NCI-H1092 (cell line): ENCODE measurements around the gene GJB2.
"Not testable (repeated sequence)": the region's sequence is repeated elsewhere in the genome, so short reads cannot be mapped to it uniquely, and the experiment has no call there.

ENCODE experiments used
- DNase-seq: peaks from one replicate; lab custom pipeline; 2025; lab: John Stamatoyannopoulos, UW

GJB2 gene

DNA sequence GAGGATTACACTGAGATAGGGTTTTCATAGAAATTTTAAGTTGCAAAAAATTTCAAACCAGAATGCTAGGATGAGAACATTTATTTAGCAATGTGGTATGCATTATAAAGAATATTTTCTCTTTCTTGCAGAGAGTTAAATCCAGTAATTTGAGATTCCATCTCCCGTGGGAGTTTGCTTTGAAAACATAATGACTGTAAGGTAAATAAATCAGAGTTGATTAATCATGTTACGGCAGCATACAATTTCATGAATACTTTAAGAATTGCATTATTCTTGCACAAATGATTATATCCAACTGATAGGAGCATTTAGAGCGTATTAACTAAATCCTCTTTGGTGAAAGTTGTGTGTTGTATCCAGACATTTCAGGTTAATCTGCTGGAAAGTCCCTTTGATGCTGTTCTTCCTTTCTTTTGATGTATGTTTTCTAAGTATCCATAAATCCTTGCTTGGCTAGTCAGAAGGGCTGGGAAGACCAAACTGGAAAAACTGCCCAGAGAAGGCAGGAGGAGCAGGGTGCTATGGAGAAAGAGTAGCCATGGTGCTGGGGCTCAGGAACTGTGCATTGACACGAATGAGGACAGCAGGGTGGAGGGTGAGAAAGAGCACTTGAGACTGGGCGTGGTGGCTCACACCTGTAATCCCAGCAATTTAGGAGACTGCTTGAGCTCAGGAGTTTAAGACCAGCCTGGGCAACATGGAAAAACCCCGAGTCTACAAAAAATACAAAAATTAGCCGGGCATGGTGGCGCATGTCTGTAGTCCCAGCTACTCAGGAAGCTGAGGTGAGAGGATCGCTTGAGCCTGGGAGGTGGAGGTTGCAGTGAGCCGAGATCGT, 27.1 kb downstream of the GJB2 start:
- DNase-seq: no peak

DNA sequence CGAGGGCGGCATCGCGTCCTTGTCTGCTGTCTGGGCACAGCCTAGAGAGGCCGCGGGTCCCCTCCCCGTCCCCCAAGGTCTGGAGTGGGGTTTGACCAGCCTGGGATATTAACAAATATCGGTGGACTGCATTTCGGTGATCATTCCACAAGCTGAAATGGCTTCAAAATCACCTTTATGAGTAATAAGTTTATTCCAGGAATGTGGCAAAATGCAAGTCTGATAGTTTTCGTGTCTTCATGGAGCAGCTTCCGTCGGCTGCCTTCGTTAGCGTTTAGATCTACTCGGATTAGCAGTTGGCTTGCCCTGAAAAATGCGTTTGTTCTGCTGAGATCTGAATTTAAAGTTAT, 30.8 kb downstream of the GJB2 start:
- no peak for DNase-seq

DNA sequence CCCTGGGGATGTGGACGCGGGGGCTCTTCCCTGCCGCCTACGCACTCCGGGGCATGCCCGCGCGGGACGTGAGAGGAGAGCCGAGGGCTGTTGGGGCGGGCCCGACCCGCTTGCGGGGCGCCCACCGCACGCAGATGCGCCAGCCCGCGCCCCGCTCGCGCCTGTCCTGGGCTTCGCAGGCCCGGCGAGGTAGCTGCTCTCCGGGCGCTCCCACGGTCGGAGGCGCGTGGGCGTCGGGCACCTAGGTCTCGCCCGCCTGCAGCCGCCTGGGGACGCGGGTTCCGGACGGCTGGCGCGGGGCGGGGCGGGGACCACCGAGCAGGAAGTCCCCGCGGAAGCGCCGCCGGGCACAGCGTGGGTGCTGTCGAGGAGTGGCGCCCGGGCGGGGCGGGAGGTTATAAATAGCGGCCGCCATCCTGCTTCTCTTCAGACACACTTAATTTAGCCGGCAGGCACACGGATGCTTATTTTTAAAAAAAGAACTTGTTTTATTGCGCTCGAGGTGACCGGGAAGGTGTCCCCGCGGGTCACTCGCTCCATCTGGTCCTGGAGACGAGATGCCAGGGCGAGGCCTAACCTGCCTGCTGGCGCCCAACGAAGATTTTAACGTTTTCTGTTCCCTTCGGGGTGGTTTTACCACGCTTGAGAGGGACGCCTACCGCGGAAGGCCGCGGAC, 31.3 kb downstream of the GJB2 start:
- no peak for DNase-seq

DNA sequence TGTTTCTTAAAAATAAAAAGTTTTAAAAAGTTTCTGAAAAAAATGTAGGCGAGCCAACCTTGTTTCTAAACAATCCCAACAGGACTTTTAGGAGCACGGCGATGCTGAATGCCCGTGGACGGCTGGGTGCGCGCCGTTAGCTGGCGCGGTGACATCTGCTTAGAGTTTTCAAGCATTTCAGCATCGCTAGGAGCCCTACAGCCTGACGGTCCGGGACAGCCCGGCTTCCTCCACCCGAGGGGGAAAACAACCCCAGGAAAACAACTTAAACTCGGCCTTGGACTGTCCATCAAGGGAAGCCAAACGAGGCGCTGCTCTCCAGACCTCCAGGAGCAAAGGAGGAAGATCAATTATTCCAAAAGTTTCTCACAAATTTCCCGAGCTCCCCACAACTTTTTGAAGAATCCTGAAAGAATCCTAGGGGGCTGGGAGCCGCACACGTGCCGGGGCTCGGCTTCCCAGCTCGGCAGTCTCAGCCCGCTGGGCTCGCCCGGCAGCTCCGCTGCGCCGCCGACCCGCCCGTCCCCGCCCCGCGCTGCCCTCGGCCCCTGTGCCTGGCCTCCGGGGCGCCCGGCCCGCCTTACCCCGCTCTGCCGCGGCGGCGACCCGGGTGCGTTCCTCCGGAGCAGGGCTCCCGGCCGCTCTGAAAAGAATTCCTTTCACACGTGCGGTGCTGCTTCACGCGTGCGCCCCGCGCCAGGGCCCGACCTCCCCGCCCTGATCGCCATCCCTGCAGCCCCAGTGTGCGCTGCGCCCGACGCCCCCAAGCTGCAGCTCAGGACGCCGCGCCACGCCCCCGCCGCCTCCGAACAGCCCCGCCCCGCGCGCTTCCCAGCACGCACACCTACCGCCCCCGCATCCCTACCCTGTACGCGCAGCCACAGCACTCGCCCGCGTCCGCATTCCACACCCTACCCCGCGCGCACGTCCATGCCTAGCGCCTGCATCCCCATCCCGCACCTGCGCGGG, 32.1 kb downstream of the GJB2 start, which contains the start of gene GJA3:
Gene GJA3 (minus strand): TSS at position 747 of the 969 bp plus-strand sequence. CDS start 17,764 bp downstream, outside the sequence.
- DNase-seq: no peak

DNA sequence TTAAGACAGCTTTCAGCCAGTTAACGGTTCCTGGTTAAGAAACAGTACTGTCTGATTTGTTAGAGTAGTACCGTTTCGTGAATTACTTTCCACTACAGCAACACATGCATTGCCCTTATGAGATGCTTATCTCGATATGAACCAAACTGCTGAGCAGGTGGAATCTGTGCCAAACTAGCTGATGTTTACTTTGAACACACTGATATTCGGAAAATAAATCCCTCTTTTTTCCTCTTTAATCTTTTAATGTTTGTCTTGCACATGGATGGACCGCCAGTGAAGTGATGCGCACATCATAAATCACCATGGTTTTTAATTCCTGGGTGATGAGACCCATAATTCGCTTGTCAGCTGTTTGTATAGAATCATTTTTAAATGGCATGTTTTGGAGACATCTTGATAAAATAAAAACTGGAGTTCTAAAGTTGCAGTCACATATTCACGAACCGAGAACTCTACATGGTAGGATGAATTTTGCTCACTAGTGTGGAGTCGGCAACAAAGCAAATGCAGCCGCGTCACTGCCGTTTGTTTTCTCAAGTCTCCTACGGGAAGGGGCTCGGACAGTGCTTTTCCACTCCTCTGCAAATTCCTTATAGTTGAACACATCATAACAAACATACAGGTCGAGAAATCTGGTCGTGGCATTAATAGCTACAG, 33.0 kb downstream of the GJB2 start:
- DNase-seq: no peak

DNA sequence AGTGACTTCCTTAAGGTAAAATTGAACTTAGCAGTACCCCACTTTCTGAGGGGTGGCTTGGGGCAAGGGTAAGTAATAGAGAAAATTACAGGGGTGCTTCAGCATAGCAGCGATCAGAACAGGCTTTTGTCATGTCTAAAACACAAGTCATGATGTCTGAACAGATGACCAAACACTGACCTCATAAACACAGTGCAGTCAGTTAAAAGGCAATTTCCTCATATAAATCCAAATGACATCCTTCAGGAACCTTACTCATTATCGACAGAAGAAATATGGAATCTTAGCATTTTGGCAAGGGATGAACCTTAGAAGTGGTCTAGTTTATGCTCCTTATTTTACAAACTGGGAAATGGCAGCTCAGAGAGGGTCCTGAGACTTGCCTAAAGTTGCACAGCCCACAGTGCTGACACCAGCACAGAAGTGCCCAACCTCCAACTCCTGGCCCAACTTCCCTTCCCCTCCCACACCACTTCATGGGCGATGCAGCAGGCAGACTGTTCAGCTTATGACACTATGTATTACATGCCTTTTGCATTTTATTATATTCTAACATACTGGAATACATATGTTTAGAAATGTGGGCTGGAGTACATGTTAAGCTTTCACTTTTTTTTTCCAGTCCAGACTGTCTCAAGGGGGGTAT, 35.5 kb downstream of the GJB2 start:
- no peak for DNase-seq

DNA sequence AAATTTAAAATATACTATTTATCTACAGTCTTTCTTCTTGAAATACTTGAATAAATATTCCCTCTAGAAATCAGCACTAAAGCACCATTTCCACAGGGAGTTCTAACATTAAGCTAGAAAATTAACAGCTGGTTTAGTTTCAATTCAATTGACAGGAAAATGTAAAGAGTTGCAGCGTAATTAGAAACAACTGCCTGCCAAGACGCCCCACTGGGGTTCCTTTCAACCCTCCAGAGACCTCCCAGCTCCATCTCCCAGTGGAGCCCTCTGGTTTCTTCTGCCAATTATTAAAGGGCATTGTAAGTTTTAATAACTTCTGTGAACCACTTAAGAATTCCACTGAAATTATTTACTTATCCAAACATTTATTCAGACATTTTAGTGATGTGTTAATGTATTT, 36.0 kb downstream of the GJB2 start:
- no peak for DNase-seq

DNA sequence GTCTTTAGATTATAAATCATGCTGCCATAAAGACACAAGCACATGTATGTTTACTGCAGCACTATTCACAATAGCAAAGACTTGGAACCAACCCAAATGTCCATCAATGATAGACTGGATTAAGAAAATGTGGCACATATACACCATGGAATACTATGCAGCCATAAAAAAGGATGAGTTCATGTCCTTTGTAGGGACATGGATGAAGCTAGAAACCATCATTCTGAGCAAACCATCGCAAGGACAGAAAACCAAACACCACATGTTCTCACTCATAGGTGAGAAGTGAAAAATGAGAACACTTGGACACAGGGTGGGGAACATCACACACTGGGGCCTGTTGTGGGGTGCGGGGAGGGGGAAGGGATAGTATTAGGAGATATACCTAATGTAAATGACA, 39.4 kb downstream of the GJB2 start:
- not testable (repeated sequence) for DNase-seq

DNA sequence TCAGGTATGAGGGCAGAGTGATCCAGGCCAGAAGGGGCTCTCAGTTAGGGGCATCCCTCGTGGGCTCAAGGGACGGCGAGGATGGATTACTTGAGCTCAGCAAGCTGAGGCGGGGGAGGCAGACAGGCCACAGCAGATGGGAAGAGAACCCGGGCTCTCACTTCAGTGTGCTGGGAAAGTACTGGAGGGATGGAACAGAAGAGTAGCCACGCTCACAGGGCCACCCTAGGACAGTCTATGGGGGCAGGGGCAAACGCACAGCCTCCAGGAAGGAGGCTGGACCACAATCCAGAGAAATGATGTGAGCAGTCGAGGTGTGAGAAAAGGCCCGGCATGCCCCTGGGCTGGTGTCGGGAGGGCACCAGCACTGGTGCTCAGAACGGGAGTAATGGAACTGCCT, 41.1 kb downstream of the GJB2 start:
- DNase-seq: no peak

DNA sequence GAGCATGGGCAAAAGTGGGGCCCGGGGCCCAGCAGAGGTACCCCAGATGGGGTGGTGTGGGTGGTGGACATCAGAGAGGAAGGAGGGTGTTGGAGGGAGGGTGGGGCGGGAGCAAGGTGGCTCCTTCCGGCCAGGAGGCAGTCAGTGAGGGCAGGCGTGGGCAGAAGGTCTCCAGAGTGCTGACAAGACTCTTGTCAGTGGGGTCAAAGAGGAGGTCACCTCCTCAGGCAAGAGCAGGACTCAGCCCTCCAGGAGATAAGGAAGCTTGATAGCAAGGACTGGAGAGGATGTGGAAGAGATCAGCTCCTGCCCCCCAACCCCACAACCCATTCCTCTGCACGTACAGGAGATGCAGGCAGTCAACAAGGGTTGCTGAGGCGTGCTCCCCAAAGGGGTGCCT, 41.7 kb downstream of the GJB2 start:
- no peak for DNase-seq

DNA sequence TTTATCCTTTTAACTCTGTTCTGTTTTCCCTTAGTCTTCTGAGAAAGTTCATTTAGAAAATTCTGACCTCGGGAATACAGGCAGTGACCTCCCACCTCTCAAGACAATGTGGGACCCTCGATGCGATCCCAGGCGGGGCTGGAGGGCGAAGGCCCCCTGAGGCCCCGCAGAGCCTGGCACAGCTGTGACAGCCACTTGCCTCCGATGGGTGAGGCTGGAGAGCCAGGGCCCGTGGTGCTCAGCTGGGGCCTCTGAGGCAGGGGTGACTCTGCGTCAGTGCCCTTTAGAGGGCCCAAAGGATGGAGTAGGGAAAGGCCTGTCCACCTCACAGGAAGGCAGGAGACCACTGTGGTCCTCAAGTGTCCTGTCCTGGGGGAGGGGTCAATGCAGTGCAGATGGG, 42.2 kb downstream of the GJB2 start:
- DNase-seq: no peak

DNA sequence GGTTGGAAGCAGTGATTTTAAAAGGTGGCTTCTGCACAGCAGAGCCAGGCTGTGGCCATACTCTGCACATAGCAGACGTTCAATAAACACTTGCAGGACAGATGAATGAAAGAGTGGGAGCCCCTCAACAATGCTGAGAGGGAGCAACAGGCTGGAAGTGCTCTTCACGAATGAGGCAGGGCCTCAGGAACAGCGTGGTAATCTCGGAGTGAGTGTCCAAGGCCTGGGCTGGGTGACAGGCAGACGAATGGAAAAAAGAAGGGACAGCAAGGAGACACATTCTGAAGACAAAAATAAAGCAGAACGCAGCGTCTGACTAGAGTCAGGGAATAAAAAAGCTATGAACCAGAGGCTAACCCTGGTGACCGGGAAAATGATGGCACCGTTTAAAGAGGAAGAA, 43.0 kb downstream of the GJB2 start:
- no peak for DNase-seq

DNA sequence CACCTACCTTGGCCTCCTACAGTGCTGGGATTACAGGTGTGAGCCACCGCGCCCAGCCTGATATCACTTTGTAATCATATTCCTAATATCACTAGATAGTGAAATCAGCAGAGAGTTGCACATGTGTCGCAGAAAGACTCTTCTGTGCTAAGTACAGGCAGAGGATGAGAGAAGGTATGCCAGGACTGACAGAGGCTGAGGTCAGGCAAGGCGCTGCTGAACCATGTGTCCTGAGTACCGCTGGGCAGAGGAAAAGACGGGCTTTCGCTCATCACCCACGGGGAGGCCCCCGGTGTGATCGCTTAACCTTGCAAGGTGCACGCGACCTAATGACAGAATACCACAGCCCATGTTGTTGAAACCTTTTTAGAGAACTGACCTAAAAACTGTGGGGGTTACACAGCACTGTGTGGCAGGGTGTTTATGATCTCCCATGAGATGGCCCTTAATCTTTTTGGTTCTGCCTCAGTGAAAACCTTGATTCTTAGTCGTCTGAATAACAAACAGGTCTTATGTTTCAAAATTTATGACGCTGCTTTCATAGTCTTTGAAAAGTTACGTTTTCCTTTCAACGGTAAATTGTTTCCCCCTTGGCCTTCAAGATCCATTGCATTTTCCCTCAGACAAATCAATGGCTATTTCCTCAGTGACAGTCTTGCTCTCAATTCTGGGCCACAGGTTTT, 44.1 kb downstream of the GJB2 start:
- DNase-seq: no peak

DNA sequence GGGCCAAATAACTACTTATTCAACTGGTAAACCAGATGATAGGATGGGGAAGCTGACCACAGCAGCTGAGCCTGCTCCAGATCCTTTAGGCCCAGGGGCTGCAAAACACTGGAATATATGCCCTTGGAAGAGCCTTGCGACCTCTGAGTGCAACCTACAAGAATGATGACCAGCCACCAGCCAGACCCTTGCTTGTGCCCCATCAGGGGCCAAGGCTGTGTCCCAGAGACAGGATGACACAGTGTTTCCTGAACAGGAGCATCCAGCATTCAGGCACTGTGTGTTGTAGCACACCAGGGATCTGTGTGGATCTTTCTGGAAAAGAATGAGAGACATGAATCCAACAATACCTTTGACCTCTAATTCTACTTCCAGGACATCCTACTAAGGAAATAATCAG, 46.4 kb downstream of the GJB2 start:
- no peak for DNase-seq

DNA sequence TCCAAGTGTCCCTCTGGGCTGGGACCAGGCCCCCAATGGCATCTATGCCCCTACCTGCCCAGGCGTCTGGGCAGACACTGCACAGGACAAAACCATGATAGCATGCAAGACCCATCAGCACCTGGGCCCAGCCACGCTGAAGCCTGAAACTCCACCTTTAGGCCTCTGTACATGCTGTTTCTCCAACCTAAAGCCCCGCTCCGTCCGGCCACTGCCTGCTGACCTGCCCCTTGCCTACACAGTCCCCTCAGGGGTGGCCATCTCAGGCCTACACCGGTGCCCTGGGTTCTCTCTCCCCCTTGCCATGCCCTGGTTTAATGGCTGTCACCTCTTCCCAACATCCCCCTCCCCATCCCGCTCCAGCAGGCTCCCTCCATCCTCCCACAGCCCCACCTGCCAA, 47.2 kb downstream of the GJB2 start:
- DNase-seq: no peak

DNA sequence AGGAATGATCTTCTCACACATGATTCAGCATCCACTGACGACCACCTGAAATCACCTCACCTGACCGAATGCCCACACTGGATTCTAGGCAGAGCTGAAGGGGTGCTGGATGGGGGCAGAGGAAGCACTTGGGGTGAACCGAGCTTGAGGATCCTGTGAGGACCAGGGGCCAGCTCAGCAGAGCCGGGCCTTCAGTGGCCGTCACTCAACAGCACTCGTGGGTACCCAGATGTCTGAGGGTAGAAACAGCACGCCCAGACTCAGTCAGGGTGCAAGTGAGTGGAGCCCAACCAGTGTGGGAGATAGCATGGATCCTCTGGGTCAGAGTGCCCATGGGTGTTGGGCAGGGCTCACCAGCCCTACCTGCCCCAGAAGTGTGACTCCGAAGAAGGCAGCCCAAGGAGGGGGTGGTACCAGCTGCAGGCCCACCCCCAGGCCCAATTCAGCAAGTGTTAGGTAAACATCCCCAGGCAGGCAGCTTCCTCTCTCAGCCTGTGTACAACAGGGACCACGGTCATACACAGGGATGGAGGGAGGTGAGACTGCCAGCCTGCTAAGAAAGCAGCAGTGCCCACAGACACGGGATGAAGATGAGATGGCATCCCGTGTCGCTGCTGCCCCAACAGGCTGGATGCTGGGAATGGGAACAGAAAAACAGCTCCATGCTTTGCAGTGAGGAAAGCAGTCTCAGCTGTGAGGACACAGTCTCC, 48.4 kb downstream of the GJB2 start:
- DNase-seq: no peak

DNA sequence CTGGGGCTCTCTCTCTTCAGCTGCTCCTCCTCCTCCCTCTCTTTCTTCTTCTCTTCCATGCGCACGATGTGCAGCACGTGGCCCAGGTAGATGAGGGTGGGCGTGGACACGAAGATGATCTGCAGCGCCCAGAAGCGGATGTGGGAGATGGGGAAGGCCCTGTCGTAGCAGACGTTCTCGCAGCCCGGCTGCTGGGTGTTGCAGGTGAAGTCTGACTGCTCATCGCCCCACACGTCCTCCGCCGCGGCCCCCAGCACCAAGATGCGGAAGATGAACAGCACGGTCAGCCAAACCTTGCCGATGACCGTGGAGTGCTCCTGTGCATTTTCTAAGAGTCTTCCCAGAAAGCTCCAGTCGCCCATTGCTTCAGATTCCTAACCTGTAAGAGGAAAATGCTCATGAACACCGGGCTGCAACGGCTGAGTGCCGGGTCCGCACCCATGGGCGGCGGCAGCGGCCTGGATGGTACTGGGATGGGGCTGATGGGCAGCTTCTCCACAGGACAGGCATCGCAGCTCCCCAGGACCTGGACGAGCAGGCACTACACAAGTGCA, 49.7 kb downstream of the GJB2 start:
- no peak for DNase-seq

DNA sequence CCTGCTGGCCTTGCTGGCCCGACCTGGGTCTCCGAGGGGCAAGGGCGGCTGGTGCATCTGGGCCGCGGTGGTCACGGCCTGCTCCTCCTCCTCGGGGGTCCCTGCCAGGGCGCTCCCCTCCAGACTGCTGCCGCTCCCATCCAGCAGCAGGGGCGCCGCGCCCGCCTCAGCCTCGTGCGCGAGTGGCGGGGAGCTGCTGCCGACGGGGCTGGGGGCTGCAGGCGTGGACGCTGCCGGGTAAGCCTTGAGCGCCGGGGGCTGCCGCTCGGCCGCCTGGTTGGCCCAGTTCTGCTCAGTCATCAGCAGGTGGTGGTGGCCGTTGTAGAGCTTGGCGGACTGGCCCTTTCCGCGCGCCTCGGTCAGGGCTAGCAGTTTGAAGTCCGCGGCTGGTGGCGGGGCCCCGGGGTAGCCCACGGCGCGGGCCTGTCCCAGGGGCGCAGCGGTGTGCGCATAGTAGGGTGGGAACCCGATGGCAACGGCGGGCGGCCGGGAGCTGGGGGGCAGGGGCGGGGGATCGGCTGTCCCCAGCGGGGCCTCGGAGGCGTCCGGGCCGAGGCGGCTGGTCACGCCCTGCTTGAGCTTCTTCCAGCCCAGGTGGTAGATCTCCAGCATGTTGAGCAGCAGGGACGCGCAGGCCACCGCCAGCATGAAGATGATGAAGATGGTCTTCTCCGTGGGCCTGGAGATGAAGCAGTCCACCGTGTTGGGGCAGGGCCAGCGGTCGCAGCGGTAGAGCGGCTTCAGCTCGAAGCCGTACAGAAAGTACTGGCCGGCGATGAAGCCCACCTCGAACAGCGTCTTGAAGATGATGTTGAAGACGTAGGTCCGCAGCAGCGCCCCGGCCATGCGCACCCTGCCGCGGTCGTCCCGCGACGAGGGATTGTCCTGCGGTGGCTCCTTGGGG, 50.5 kb downstream of the GJB2 start:
- no peak for DNase-seq
